Naive thymus-derived CD4-positive, alpha-beta T cell (primary cell): ENCODE data around the gene R3HDM1. TPM values are rescaled to one million over a fixed set of nuclear protein-coding genes. Genes with fewer than 3 reads are reported as not detected.

ENCODE experiments used
- ATAC-seq: fragments of 150-1000 bp; cut with Tn5 transposase; 2 replicates; pipeline ENCODE4 v1.10.0; 2021; ENCODE audit warnings: mild to moderate bottlenecking, moderate library complexity
- CTCF ChIA-PET: fragments of 350-600 bp; sonication (Branson Sonifier 250); formaldehyde crosslinking; loops from one replicate; lab custom pipeline; 2021; ENCODE audit warnings: antibody characterized with exemption; lab: Charles Lee
- POLR2A ChIA-PET: fragments of 350-600 bp; sonication (Branson Sonifier 250); formaldehyde crosslinking; loops from one replicate; lab custom pipeline; 2021; ENCODE audit warnings: antibody characterized with exemption, inconsistent platforms; lab: Charles Lee
- DNase-seq, 9 donors: peaks; one replicate each; pipeline versions ENCODE4 v3.0.0 to v3.0.0-alpha.2; 2020 to 2022; ENCODE audit warnings: mixed read lengths in 1 of 9
- H3K27ac ChIP-seq: one replicate; pipeline ENCODE4 v1.7.0; 2013; ENCODE audit warnings: mild to moderate bottlenecking, low read depth, low read length, moderate library complexity
- H3K27me3 ChIP-seq, 2 donors: one replicate each; pipeline ENCODE4 v1.7.0; 2013; ENCODE audit warnings: low read length in 2 of 2, mild to moderate bottlenecking in 2 of 2, moderate library complexity in 2 of 2; ENCODE audit not compliant: control insufficient read depth in 2 of 2, insufficient read depth in 2 of 2
- H3K36me3 ChIP-seq, 3 experiments: 1 replicate in 2 of 3; 2 replicates in 1 of 3; pipeline ENCODE4 v1.7.0; 2013; ENCODE audit warnings: low read length in 3 of 3, mild to moderate bottlenecking in 3 of 3, moderate library complexity in 1 of 3; ENCODE audit not compliant: insufficient read depth in 3 of 3, control insufficient read depth in 2 of 3
- H3K4me1 ChIP-seq, 2 donors: one replicate each; pipeline ENCODE4 v1.7.0; 2013; ENCODE audit warnings: low read length in 2 of 2, mild to moderate bottlenecking in 2 of 2, moderate library complexity in 1 of 2; ENCODE audit not compliant: control insufficient read depth in 2 of 2, insufficient read depth in 2 of 2
- H3K4me3 ChIP-seq: 2 replicates; pipeline ENCODE4 v1.7.0; 2013; ENCODE audit warnings: mild to moderate bottlenecking, low read length
- H3K9me3 ChIP-seq, 3 experiments: 1 replicate in 2 of 3; 2 replicates in 1 of 3; pipeline ENCODE4 v1.7.0; 2013; ENCODE audit warnings: low read length in 3 of 3; ENCODE audit not compliant: control insufficient read depth in 2 of 3
- H3K27ac Mint-ChIP-seq, 9 donors: one replicate each; pipeline ENCODE4 v1.8.0; 2020 to 2022; ENCODE audit warnings: mixed read lengths in 9 of 9, mild to moderate bottlenecking in 8 of 9, moderate library complexity in 5 of 9, inconsistent platforms in 2 of 9
- H3K27me3 Mint-ChIP-seq, 5 donors: one replicate each; pipeline ENCODE4 v1.8.0; 2021 to 2022; ENCODE audit warnings: mixed read lengths in 5 of 5, mild to moderate bottlenecking in 1 of 5
- H3K36me3 Mint-ChIP-seq, 5 donors: one replicate each; pipeline ENCODE4 v1.8.0; 2020 to 2022; ENCODE audit warnings: mixed read lengths in 5 of 5, mild to moderate bottlenecking in 3 of 5, inconsistent platforms in 1 of 5
- H3K4me1 Mint-ChIP-seq, 7 donors: one replicate each; pipeline ENCODE4 v1.8.0; 2020 to 2022; ENCODE audit warnings: mixed read lengths in 7 of 7, mild to moderate bottlenecking in 3 of 7, inconsistent platforms in 1 of 7
- H3K4me3 Mint-ChIP-seq, 10 donors: one replicate each; pipeline ENCODE4 v1.8.0; 2020 to 2022; ENCODE audit warnings: mild to moderate bottlenecking in 10 of 10, mixed read lengths in 10 of 10, moderate library complexity in 6 of 10, inconsistent platforms in 2 of 10
- H3K9me3 Mint-ChIP-seq, 11 donors: one replicate each; pipeline ENCODE4 v1.8.0; 2020 to 2022; ENCODE audit warnings: mixed read lengths in 11 of 11, mild to moderate bottlenecking in 4 of 11, inconsistent platforms in 1 of 11, moderate library complexity in 1 of 11
- intact Hi-C, 2 donors: fragments of 100-400 bp; cut with micrococcal nuclease; formaldehyde crosslinking; loops; one replicate each; pipeline ENCODE4 v1.15.1; 2023
- polyA plus RNA-seq, 2 donors: library from polyadenylated mRNA; unstranded; fragments of 300-500 nt; fragmentation: Illumina TruSeq; gene quantifications; one replicate each; pipeline ENCODE4 v1.2.3, GENCODE V29; 2021
- total RNA-seq, 6 experiments: library from RNA in 5 of 6; stranded (reverse) in 5 of 6; gene quantifications; 1 replicate in 5 of 6; 2 replicates in 1 of 6; pipeline ENCODE4 v1.2.3 and lab custom pipeline; 2021 to 2026

R3HDM1 gene
- total and polyA plus RNA-seq, 7 experiments from 2014 or later: 21.0 to 58.2 (median 44.3) TPM

DNA sequence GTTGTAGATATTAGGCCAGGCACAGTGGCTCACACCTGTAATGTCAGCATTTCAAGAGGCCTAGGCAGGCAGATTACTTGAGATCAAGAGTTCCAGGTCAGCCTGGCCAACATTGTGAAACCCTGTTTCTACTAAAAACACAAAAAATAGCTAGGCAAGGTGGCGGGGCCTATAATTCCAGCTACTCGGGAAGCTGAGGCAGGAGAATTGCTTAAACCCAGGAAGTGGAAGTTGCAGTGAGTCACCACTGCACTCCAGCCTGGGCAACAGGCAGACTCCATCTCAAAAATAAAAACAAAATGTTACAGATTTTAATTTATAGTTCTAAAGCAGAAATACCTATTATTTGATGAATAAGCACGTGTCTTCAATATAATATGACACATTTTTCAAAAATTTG lies 144.7 kb downstream of the R3HDM1 start:
- Histone ChIP-seq H3K36me3 (peaks cover 0 to 39% (median 4%) of the 10 kb centered on the region in 3 experiments), H3K9me3 (no peaks in the 10 kb centered on the region), H3K4me1 (no peaks in the 10 kb centered on the region), H3K4me3 (no peak overlapping the region), H3K27me3 (no peaks in the 10 kb centered on the region), H3K27ac (no peak overlapping the region)
- no peak for DNase-seq
- ChIA-PET POLR2A (no interaction called here), CTCF (interaction anchor here (0.7 kb wide), 1 partner anchor 608 kb away, joined by 3 read pairs; no protein-coding TSS in a partner anchor)
- Mint-ChIP-seq H3K27ac (no peak overlapping the region), H3K36me3 (peaks cover 0 to 55% (median 33%) of the 10 kb centered on the region in 5 donors), H3K9me3 (no peaks in the 10 kb centered on the region), H3K27me3 (no peaks in the 10 kb centered on the region), H3K4me1 (peaks cover 0 to 4% (median 0%) of the 10 kb centered on the region in 7 donors), H3K4me3 (no peak overlapping the region)
- intact Hi-C loops: no loop called here
- ATAC-seq: no peak

DNA sequence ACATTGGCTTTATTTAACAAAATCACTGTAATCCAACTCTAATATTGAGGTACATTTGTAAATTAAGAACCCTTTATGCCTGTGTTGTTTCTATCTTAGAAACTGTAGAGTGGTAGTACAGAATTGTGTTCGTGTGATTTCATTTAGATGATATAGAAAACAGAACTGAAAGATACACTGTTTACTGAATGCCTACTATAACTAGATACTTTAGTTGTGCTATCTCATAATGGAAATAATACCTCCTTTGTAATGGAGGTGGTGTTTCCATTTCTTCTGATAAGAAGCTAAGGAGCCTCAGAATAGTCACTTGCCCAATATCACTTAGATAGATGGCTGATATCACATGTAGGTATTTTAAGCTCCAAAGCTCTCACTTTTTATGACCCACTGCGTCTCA lies 147.8 kb downstream of the R3HDM1 start:
- no peak overlapping the region for H3K4me3 ChIP-seq
- no peak overlapping the region for H3K27ac ChIP-seq
- DNase-seq (no peak), ATAC-seq (no peak)
- Mint-ChIP-seq H3K27me3 (no peaks in the 10 kb centered on the region), H3K4me3 (no peak overlapping the region), H3K9me3 (peaks cover 0 to 2% (median 0%) of the 10 kb centered on the region in 11 donors), H3K36me3 (peaks cover 3 to 51% (median 30%) of the 10 kb centered on the region in 5 donors), H3K27ac (no peak overlapping the region), H3K4me1 (peaks cover 0 to 4% (median 0%) of the 10 kb centered on the region in 7 donors)
- no peaks in the 10 kb centered on the region for H3K27me3 ChIP-seq
- H3K9me3 ChIP-seq: no peaks in the 10 kb centered on the region
- intact Hi-C loops: no loop called here
- peaks cover 0 to 40% (median 6%) of the 10 kb centered on the region in 3 experiments for H3K36me3 ChIP-seq
- POLR2A ChIA-PET: no interaction called here
- no peaks in the 10 kb centered on the region for H3K4me1 ChIP-seq
- CTCF ChIA-PET: no interaction called here

- H3K4me3 ChIP-seq: no peak overlapping the region
- DNase-seq: no peak
- ChIA-PET CTCF (no interaction called here), POLR2A (no interaction called here)
- H3K4me1 Mint-ChIP-seq: peaks cover 5 to 31% (median 22%) of the 10 kb centered on the region in 7 donors
- H3K36me3 ChIP-seq: peaks cover 0 to 10% (median 6%) of the 10 kb centered on the region in 3 experiments
- intact Hi-C loops: loop anchor here in 1 of 2 donors (5.0 kb wide), 1 partner anchor 33 kb away; no protein-coding TSS in a partner anchor
- no peaks in the 10 kb centered on the region for H3K27me3 Mint-ChIP-seq
- H3K4me3 Mint-ChIP-seq: no peak overlapping the region
- H3K4me1 ChIP-seq: peaks cover 0 to 15% of the 10 kb centered on the region in 2 donors
- H3K27ac ChIP-seq: no peak overlapping the region
- H3K36me3 Mint-ChIP-seq: peaks cover 3 to 34% (median 25%) of the 10 kb centered on the region in 5 donors
- peak overlapping the region in 1 of 9 donors; percentile 28 for H3K27ac Mint-ChIP-seq
- ATAC-seq: no peak
- no peaks in the 10 kb centered on the region for H3K9me3 ChIP-seq
- peaks cover 0 to 2% (median 0%) of the 10 kb centered on the region in 11 donors for H3K9me3 Mint-ChIP-seq
- H3K27me3 ChIP-seq: no peaks in the 10 kb centered on the region
Measured at GRCh38 chr2:135685361-135685760, 154.1 kb downstream of the R3HDM1 start.

DNA sequence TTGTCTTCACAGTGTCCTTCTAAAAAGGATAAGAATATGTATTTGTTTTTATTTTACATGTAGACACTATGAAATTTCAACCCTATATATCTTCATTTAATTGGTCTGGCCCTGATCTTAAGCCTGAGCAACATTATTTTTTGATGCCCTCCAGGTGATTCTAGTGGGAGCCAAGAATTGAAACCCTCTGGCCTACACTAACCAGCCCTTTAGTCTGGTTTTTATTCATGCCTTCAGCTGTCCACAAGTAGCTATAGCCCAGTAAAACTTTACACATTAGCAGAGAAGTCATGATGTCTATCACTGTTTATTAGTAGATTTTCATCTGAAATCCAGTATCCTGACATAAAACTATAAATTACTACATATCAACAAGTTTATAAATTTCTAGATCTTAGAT lies 157.7 kb downstream of the R3HDM1 start:
- Mint-ChIP-seq H3K4me3 (peak overlapping the region in 6 of 10 donors; percentile 6 to 82 (median 80)), H3K4me1 (peaks cover 5 to 44% (median 30%) of the 10 kb centered on the region in 7 donors), H3K27me3 (no peaks in the 10 kb centered on the region), H3K36me3 (peaks cover 0 to 22% (median 17%) of the 10 kb centered on the region in 5 donors), H3K27ac (peak overlapping the region; percentile 89 to 95 (median 91)), H3K9me3 (no peaks in the 10 kb centered on the region)
- CTCF ChIA-PET: no interaction called here
- intact Hi-C loops: loop anchor here (1.0 to 5.0 kb wide), 3 partner anchors 37 to 636 kb away; partner anchors contain the start of gene RAB3GAP1 (in 1 of the 2)
- no peaks in the 10 kb centered on the region for H3K27me3 ChIP-seq
- peak overlapping the region; percentile 65 for H3K27ac ChIP-seq
- H3K36me3 ChIP-seq: peaks cover 0 to 3% (median 0%) of the 10 kb centered on the region in 3 experiments
- H3K4me1 ChIP-seq: peaks cover 0 to 18% of the 10 kb centered on the region in 2 donors
- DNase-seq: no peak
- POLR2A ChIA-PET: interaction anchor here (1.0 kb wide), 1 partner anchor 56 kb away, joined by 3 read pairs; no protein-coding TSS in a partner anchor
- no peak overlapping the region for H3K4me3 ChIP-seq
- ATAC-seq: no peak
- no peaks in the 10 kb centered on the region for H3K9me3 ChIP-seq

GRCh38 chr2:135689679-135690078 lies 158.4 kb downstream of the R3HDM1 start:
- DNase-seq: peak in 6 of 9 donors; percentile 8 to 28 (median 16)
- Histone ChIP-seq H3K4me1 (peaks cover 0 to 18% of the 10 kb centered on the region in 2 donors), H3K27ac (peak overlapping the region; percentile 65), H3K36me3 (no peaks in the 10 kb centered on the region), H3K9me3 (no peaks in the 10 kb centered on the region), H3K27me3 (no peaks in the 10 kb centered on the region), H3K4me3 (peak overlapping the region; percentile 36)
- Mint-ChIP-seq H3K27me3 (no peaks in the 10 kb centered on the region), H3K4me3 (peak overlapping the region; percentile 16 to 83 (median 80)), H3K36me3 (peaks cover 0 to 25% (median 21%) of the 10 kb centered on the region in 5 donors), H3K4me1 (peaks cover 9 to 51% (median 37%) of the 10 kb centered on the region in 7 donors), H3K9me3 (no peaks in the 10 kb centered on the region), H3K27ac (peak overlapping the region; percentile 89 to 95 (median 91))
- ChIA-PET POLR2A (interaction anchor here (1.0 kb wide), 1 partner anchor 55 kb away, joined by 3 read pairs; no protein-coding TSS in a partner anchor), CTCF (no interaction called here)
- peak; percentile 24 for ATAC-seq
- intact Hi-C loops: loop anchor here (1.0 to 5.0 kb wide), 3 partner anchors 37 to 637 kb away; partner anchors contain the start of gene RAB3GAP1 (in 1 of the 2)

DNA sequence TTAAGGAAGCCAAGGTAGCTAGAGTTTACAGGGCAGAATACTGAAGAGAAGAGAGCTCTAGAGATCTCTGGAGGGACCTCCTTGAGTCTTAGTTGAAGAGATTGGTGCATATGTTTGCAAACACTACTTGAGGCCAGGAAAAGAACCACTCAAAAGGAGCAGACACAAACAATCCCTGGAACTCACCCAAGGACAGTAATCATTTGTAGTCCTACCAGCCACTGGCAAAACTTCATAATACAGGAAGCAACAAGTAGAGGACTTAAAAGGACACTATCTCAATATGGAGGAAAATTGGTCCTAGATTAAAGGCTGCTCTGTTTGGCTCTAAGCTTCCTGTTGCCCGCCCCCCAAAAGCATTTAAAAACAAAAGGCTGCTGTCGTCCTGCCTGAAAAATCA lies 163.4 kb downstream of the R3HDM1 start:
- peaks cover 12 to 26% (median 22%) of the 10 kb centered on the region in 5 donors for H3K36me3 Mint-ChIP-seq
- H3K27me3 Mint-ChIP-seq: no peaks in the 10 kb centered on the region
- no peak overlapping the region for H3K4me3 Mint-ChIP-seq
- Histone ChIP-seq H3K9me3 (no peaks in the 10 kb centered on the region), H3K27ac (no peak overlapping the region), H3K36me3 (no peaks in the 10 kb centered on the region), H3K4me1 (peaks cover 0 to 9% of the 10 kb centered on the region in 2 donors), H3K4me3 (no peak overlapping the region), H3K27me3 (no peaks in the 10 kb centered on the region)
- ChIA-PET CTCF (interaction anchor here (0.9 kb wide), 1 partner anchor 15 kb away, joined by 3 read pairs; no protein-coding TSS in a partner anchor), POLR2A (interaction anchor here (0.5 kb wide), 1 partner anchor 646 kb away, joined by 3 read pairs; no protein-coding TSS in a partner anchor)
- ATAC-seq: no peak
- no peak for DNase-seq
- peak overlapping the region in 3 of 9 donors; percentile 31 to 66 (median 44) for H3K27ac Mint-ChIP-seq
- intact Hi-C loops: no loop called here
- H3K9me3 Mint-ChIP-seq: no peaks in the 10 kb centered on the region
- peaks cover 5 to 33% (median 24%) of the 10 kb centered on the region in 7 donors for H3K4me1 Mint-ChIP-seq
